Activated T-helper 17 cell treated with anti-CD3 and anti-CD28 coated beads, Interleukin-2, amount 50 U/mL, for 72 hours (primary cell): ENCODE data around the gene SP6. TPM values are rescaled to one million over a fixed set of nuclear protein-coding genes. Genes with fewer than 3 reads are reported as not detected.

ENCODE experiments used
- ATAC-seq: fragments of 150-1000 bp; cut with Tn5 transposase; replicated peaks from 2 replicates; pipeline ENCODE4 v1.10.0; 2021; ENCODE audit warnings: mild to moderate bottlenecking, moderate library complexity
- H3K27ac Mint-ChIP-seq: one replicate; pipeline ENCODE4 v1.8.0; 2022; ENCODE audit warnings: mixed read lengths
- H3K27me3 Mint-ChIP-seq: one replicate; pipeline ENCODE4 v1.8.0; 2022; ENCODE audit warnings: mixed read lengths
- H3K36me3 Mint-ChIP-seq: one replicate; pipeline ENCODE4 v1.8.0; 2022; ENCODE audit warnings: low read depth, mild to moderate bottlenecking, mixed read lengths
- H3K4me1 Mint-ChIP-seq: one replicate; pipeline ENCODE4 v1.8.0; 2022; ENCODE audit warnings: mixed read lengths
- H3K4me3 Mint-ChIP-seq: one replicate; pipeline ENCODE4 v1.8.0; 2022; ENCODE audit warnings: mild to moderate bottlenecking, mixed read lengths
- H3K9me3 Mint-ChIP-seq: one replicate; pipeline ENCODE4 v1.8.0; 2022; ENCODE audit warnings: mixed read lengths
- total RNA-seq, 2 donors: library from RNA; stranded (reverse); gene quantifications; one replicate each; pipeline ENCODE4 v1.2.3, GENCODE V29; 2022

SP6 gene
- total RNA-seq, 2 donors from 2014 or later = 0.21 TPM; not detected in 1

DNA sequence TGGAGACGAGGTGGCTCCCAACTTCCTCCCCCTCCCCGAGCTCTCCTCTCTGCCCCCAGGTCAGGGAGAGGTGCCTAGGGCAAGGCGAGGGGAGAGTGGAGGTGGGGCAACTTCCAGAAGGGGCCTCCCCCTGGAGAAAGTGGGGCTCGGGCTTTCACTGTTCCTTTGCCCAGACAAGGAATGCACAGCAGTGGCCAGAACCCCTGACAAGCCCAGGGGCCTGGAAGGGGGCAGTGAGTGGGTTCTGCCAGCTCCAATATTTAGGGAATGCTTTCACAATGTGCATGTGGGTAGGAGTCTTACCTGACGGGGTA lies 33.4 kb upstream of the SP6 start:
- no peaks in the 10 kb centered on the region for H3K9me3 Mint-ChIP-seq
- no peak overlapping the region for H3K27ac Mint-ChIP-seq
- H3K36me3 Mint-ChIP-seq = no peaks in the 10 kb centered on the region
- H3K27me3 Mint-ChIP-seq = no peaks in the 10 kb centered on the region
- no peak for ATAC-seq
- peaks cover 12% of the 10 kb centered on the region for H3K4me1 Mint-ChIP-seq
- H3K4me3 Mint-ChIP-seq = no peak overlapping the region

DNA sequence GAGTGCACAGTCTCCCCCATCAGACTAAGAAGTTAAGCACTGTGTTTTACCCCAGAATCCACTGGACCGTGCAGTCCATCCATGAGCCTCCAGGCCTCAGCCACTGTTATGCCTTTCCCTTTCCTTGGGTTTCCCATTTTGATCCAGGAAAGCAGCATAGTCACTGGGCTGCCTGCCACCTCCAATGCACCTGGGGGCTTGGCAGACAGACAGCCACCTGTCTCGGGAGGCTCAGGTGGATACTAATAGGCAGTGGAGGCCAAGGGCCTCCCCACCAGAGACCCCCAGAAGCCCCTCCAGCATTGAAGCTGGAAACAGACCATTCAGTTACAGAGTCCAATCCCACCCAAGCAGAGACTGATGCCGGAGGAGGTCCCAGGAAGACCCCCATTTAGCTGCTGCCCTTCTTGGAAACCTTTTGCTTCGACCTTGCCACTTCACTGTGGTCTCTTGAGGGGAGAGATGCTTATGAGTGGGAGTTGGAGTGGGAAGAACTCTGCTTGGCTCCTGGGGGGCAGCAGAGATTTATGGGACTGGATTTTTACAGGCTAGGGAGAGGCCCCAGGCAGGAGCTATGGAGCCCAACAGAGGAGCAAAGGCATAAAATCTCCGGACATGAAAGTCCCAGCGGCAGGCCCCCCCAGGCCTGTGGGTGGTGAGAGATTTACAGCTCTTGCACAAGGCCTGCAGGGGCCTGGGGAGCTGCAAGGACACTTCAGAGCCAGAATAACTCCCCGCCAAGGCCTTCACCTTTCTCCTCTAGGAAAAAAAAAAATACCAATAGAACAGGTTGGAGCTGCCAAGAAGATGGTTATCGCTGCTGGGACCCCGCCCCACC lies 32.8 kb upstream of the SP6 start:
- ATAC-seq = no peak
- Mint-ChIP-seq H3K27me3 (peaks cover 4% of the 10 kb centered on the region), H3K27ac (no peak overlapping the region), H3K9me3 (no peaks in the 10 kb centered on the region), H3K36me3 (no peaks in the 10 kb centered on the region), H3K4me1 (peaks cover 16% of the 10 kb centered on the region), H3K4me3 (no peak overlapping the region)

DNA sequence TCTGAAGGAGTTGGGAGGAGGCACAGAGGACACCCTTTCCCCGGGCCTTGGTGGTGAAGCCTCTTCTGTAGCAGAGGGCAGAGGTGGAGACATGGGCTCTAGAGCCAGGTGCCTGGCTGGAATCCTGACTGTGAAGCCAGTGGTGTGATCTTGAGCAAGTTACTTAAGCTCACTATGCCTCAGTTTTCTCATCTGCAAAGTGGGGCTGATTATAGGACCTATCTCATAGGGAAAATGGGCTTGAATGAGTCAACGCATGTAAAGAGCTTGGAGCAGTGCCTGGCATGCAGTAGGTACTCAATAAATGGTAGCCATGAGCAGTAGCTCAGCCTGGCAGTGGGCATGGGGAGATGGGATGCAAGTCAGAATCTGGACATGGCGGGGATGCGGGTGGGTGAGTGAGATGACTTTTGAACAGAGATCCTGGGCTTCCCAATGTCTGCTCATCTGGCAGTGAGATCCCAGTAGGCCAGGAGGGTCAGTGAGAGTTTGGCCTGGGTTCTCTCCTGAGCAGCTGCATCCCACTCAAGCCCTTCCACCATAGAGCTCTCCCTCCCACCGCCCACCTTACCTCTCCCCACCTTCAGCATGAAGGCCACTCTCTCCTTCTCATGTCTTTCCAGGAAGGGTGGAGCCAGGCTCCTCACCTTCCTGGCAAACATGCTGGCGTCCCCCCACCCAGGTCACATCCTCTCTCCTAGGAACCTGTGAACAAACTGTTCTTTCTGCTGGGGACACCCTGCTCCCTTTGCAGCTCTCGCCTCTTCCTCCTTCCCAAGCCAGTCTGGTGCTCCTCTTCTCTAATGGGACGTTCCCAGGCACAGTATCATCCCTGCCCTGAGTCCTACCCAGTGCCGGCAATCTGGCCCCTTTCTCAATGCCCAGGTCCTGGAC lies 32.0 kb upstream of the SP6 start:
- Mint-ChIP-seq H3K4me3 (no peak overlapping the region), H3K27ac (no peak overlapping the region), H3K36me3 (no peaks in the 10 kb centered on the region), H3K4me1 (peaks cover 17% of the 10 kb centered on the region), H3K9me3 (no peaks in the 10 kb centered on the region), H3K27me3 (peaks cover 9% of the 10 kb centered on the region)
- ATAC-seq = no peak

DNA sequence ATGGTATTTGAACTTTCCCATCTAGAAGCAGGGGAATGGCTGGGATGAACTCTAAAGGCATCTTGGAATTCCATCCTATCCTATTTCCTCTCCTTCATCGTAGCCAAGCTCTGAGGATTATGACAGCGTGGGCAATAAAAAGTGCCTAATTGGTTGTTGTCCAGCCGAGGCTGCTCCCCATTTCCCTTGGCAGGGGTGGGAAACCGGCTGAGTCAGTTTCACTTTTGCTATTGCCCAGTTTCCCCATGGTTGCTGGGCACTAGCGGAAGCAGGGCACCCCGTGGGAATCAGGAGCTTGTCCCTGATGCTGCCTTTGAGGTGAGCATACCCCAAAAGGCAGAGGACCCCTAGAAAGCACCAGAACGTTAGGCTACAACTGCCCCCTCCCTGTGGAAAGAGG lies 31.3 kb upstream of the SP6 start:
- Mint-ChIP-seq H3K27me3 (peaks cover 13% of the 10 kb centered on the region), H3K4me1 (peaks cover 17% of the 10 kb centered on the region), H3K9me3 (no peaks in the 10 kb centered on the region), H3K36me3 (no peaks in the 10 kb centered on the region), H3K27ac (no peak overlapping the region), H3K4me3 (no peak overlapping the region)
- ATAC-seq = no peak

DNA sequence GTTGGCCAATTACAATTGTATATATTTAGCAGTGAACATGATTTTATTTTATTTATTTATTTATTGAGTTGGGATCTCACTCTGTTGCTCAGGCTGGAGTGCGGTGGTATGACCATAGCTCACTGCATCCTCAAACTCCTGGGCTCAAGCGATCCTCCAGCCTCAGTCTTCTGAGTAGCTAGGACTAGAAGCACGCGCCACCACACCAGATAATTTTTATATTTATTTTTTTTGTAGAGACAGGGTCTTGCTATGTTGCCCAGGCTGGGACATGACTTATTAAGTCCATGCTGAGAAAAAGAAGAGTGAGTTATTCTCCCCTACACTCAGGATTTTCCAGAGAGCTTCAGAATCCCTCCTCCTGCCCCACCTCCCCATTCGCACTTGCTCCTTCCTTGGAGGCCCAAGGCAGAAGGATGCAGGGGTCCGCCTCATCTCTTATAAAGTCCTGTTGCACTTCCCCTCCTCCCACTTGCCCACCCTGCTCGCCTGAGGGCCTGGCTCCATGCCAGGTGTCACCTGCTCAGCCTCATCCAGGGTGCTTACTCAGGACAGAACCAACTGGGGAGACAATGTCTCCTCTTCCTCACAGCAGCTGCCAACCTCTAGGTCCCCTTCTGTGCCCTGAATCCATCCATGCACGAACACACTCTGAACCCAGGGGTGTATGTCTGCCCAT lies 29.0 kb upstream of the SP6 start:
- H3K27me3 Mint-ChIP-seq = peaks cover 21% of the 10 kb centered on the region
- H3K4me3 Mint-ChIP-seq = no peak overlapping the region
- H3K9me3 Mint-ChIP-seq = no peaks in the 10 kb centered on the region
- no peaks in the 10 kb centered on the region for H3K36me3 Mint-ChIP-seq
- no peak overlapping the region for H3K27ac Mint-ChIP-seq
- ATAC-seq = no peak
- H3K4me1 Mint-ChIP-seq = peaks cover 17% of the 10 kb centered on the region

DNA sequence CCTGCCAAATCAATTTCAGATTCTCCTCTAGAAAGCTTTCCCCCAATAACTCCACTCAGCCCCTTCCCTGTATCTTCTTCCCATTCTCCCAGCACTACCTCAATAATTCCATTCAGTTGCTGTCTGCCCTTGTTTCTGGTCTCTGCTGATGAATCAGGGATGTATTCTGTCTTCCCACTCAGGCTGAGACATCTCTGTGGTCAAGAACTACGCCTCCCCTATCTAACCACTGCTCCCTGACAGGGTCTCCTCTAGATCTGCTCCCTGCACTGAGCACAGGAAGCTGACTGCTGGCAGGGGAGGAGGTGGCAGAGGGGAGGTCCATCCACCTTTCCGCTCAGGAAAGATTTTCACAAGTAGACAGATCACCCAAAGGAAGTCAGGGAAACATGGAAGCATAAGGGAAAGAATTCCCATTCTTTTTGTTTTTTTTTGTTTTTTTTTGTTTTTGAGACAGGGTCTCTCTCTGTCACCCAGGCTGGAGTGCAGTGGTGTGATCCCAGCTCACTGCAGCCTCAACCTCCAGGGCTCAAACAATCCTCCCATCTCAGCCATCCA lies 28.1 kb upstream of the SP6 start:
- Mint-ChIP-seq H3K4me3 (no peak overlapping the region), H3K4me1 (peaks cover 17% of the 10 kb centered on the region), H3K9me3 (no peaks in the 10 kb centered on the region), H3K36me3 (no peaks in the 10 kb centered on the region), H3K27me3 (peaks cover 22% of the 10 kb centered on the region), H3K27ac (no peak overlapping the region)
- peak; percentile 95 for ATAC-seq

DNA sequence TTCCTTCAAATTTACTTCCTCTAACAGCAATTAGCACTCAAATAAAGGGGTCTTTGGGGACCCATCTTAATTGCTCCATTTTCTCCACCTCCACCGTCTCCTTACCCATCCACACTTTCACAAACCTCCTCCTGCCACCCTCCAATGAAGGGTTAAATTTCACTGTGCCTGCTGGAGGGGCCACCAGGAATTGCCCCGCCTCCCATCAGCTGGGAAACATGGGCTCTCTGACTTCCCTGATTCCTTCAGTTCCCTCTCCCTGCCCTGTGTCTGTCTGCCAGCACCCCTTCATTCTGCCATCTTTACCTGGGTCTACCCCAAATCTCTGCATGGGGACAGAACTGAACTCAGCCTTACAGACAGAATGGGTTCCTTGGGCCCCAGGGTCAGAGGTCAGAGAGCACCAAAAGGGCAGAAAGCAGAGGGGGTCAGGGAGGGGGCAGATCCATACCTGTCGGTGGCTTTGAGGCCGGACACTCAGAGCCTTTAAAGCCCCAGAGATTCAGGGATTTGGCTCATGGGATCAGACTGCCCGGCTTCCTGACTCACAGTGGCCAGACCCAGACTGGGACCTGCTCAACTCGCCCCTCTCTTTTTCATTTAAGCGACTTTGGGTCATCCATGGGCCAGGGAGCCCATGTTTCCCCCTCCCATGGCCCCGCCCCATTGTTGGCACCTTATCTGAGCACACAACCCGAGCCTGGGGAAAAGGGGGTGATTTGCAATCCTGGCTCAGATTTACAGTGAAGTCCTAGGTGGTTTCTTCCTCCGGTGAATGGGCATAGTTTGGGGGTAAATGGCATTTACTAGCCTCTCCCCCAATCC lies 27.5 kb upstream of the SP6 start:
- Mint-ChIP-seq H3K9me3 (no peaks in the 10 kb centered on the region), H3K27me3 (peaks cover 29% of the 10 kb centered on the region), H3K36me3 (no peaks in the 10 kb centered on the region), H3K27ac (no peak overlapping the region), H3K4me3 (no peak overlapping the region), H3K4me1 (peaks cover 15% of the 10 kb centered on the region)
- ATAC-seq = no peak

DNA sequence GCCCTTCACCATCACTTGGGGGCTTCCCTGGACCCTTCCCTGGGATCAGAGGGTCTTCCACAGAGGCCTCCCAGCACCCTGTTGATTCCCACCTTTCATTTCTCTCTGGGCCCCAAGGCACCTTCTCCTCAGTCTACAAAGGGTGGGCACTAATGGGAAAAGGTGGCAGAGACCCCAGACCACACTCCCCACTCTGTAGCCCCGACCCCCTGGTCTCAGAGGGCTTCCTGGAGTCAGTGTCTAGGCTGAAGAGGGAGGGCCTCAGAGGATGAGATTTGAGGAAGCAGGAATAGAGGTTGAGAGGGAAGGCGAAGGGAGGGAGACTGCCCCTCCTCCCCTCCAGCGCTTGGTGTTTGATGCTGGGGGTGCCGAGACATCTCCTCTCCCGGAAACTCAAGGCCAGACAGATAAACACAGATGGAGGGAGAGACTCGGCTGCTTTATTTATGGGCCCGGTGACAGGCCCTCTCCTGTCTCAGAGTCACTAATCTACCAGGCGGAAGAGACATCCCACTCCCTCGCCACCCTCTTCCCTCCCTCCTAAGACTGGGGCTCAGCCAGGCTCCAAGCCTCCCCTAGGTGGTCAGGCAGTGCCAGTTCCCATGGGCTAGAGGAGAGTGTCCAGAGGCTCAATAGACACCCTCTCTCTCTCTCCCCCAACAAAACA lies 26.5 kb upstream of the SP6 start:
- H3K36me3 Mint-ChIP-seq = no peaks in the 10 kb centered on the region
- no peak overlapping the region for H3K4me3 Mint-ChIP-seq
- H3K27ac Mint-ChIP-seq = no peak overlapping the region
- H3K4me1 Mint-ChIP-seq = peaks cover 6% of the 10 kb centered on the region
- no peak for ATAC-seq
- peaks cover 33% of the 10 kb centered on the region for H3K27me3 Mint-ChIP-seq
- H3K9me3 Mint-ChIP-seq = no peaks in the 10 kb centered on the region

DNA sequence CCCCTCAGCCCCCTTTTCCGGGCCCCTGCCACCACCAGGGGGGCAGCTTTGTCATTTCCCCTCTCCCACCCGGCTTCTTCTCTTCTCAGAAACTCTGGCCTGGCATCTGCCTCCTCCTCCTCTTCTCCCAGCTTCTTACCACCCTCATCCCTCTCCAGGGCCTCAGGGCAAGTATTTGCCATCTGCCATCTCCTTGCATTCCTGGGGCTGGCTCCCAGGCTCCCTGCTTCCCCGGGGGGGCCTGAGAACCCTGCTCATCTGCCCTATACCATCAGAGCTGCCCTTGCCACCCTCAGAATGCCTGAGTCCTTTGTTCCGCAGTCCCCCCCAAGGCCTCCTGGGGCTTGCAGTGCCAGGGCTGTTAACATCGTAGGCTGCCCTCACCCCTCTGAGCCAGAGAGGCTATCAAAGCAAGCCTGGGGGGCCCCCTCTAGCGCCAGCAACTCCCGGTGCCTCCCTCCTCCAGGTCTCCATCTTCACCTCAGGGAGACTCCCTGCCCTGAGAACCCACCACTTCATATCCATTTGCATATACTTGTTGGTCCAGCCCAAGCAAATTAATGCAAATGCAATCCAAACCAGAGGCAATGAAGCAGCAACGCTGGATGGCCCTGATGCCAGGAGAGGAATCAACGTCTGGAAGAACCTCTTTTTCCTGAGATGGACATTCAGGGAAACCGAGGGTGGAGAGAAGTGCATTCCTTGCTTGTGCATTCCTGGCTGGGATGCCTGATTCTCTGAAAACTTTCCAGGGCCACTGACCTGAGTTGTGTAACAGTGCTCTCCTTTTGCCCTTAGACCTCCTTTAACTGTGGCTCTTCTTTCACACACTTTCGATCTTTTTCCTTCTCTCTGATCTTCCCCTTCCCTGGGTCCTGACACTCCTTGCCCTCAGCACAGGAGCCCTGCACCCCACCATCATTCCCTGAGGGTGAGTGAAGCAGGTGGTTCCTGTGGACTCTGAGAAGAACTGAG lies 24.3 kb upstream of the SP6 start:
- Mint-ChIP-seq H3K36me3 (no peaks in the 10 kb centered on the region), H3K27ac (no peak overlapping the region), H3K9me3 (no peaks in the 10 kb centered on the region), H3K27me3 (peaks cover 47% of the 10 kb centered on the region), H3K4me1 (peaks cover 6% of the 10 kb centered on the region), H3K4me3 (no peak overlapping the region)
- no peak for ATAC-seq

DNA sequence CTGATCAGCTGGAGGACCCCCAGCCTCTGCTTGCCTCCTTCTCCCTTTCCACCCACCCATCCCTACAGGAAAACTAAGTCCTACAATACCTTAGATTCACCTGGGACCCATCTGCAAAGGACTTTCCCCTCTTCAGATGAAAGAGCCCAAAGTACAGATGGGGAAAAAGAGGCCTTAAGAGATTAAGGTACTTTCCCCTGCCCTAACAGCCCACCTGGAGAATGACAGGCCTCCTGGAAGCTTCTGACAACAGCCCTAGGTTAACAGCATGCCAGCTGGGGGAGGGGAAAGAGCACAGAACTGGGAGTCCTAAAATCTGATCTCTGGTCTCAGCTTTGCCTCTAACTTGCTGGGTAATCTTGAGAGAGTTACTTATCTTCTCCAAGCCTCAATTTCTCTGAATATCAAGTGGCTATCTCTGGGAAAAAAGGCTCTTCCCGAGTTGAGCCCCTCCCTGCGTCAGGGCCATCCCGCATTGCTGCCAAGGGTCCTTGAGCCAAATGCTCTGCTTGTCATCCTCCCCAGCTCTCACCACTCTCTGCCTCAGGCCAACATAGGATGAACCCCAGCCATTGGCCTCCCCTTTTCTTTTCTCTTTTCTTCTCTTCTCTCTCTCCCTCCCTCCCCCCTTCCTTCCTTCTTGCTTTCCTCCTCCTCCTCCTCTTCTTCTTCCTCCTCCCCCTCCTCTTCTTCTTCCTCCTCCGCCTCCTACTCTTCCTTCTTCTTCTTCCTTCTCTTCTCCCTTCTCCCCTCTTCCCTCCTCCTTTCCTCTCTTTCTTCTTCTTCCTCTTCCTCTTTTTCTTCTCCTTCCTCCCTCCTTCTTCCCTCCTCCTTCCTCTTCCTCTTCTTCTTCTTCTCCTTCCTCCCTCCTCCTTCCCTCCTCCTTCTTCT lies 22.5 kb upstream of the SP6 start:
- no peaks in the 10 kb centered on the region for H3K36me3 Mint-ChIP-seq
- H3K4me3 Mint-ChIP-seq = no peak overlapping the region
- H3K9me3 Mint-ChIP-seq = no peaks in the 10 kb centered on the region
- no peaks in the 10 kb centered on the region for H3K4me1 Mint-ChIP-seq
- ATAC-seq = no peak
- peaks cover 50% of the 10 kb centered on the region for H3K27me3 Mint-ChIP-seq
- no peak overlapping the region for H3K27ac Mint-ChIP-seq

DNA sequence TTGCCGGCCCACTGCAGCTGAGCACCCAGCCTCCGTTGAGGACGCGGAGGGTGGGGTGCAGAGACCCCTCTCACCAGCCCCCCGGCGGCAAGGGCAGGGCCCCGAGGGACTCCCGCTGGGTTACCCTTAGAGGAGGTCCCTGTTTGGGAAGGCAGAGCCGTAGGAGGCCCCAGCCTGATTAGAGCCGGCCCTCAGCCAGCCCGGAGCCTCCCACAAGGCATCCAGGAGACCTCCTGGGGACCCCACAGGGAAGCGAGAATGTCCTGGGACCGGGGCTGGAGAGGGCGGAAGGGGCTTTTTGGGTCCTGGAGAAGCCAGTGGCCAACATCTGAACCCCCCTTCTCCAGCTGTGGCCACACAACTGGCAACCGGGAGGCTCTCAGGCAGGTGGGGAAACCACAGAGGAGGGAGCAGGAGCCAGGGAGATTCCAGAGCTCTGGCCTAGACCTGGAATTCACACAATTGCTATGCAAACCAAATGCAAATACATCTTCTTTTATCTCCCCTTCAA lies 21.7 kb upstream of the SP6 start:
- Mint-ChIP-seq H3K9me3 (no peaks in the 10 kb centered on the region), H3K27me3 (peaks cover 45% of the 10 kb centered on the region), H3K27ac (no peak overlapping the region), H3K4me3 (no peak overlapping the region), H3K4me1 (no peaks in the 10 kb centered on the region), H3K36me3 (no peaks in the 10 kb centered on the region)
- ATAC-seq = no peak
